ENCODE results near the gene UGT1A4. TPM values are rescaled to one million over a fixed set of nuclear protein-coding genes. Genes with fewer than 3 reads are reported as not detected.

UGT1A4 gene
- total RNA-seq, 3 donors from 2014 or later: 2.4 to 7.0 (median 2.9) TPM

- H3K9me3 ChIP-seq: no peaks in the 10 kb centered on the region
- intact Hi-C loops (cut with DNase I, micrococcal nuclease): no loop called here
- ATAC-seq (peak; percentile 78), DNase-seq (peak; percentile 55 to 73 (median 64))
- no peak overlapping the region for H3K4me3 ChIP-seq
- TF ChIP-seq CTCF (IDR thresholded peaks at IDR 0.05): no peak
- no peaks in the 10 kb centered on the region for H3K36me3 ChIP-seq (ENCODE audit: low read depth)
- peaks cover 28% of the 10 kb centered on the region for H3K4me1 ChIP-seq (ENCODE audit: low read depth)
These were observed 26.8 kb upstream of the UGT1A4 start for GRCh38 chr2:233691443-233692433.

- Histone ChIP-seq H3K4me3 (no peak within 1 kb of the TSS), H3K9me3 (no peaks in the 10 kb centered on the region), H3K36me3 (ENCODE audit: low read depth) (no peaks in the 10 kb centered on the region), H3K4me1 (ENCODE audit: low read depth) (peaks cover 28% of the 10 kb centered on the region)
- ATAC-seq: peak; percentile 50
- no peak for DNase-seq
- intact Hi-C loops (cut with DNase I, micrococcal nuclease): no loop called here
- TF ChIP-seq CTCF (IDR thresholded peaks at IDR 0.05): no peak
These were observed 25.9 kb upstream of the UGT1A4 start, which contains the start of gene UGT1A6 for GRCh38 chr2:233692648-233693047. UGT1A6 (plus strand) TSS chr2:233692890; CDS start chr2:233693005, 115 bp downstream.

GRCh38 chr2:233693963-233694362 is 24.6 kb upstream of the UGT1A4 start:
- Histone ChIP-seq H3K4me1 (ENCODE audit: low read depth) (peaks cover 28% of the 10 kb centered on the region), H3K36me3 (ENCODE audit: low read depth) (no peaks in the 10 kb centered on the region), H3K9me3 (no peaks in the 10 kb centered on the region), H3K4me3 (no peak overlapping the region)
- ATAC-seq (no peak), DNase-seq (no peak)
- TF ChIP-seq CTCF (IDR thresholded peaks at IDR 0.05): no peak
- intact Hi-C loops (cut with DNase I, micrococcal nuclease): no loop called here

- H3K4me3 ChIP-seq: no peak overlapping the region
- TF ChIP-seq CTCF (IDR thresholded peaks at IDR 0.05): no peak
- intact Hi-C loops (cut with DNase I, micrococcal nuclease): no loop called here
- no peaks in the 10 kb centered on the region for H3K4me1 ChIP-seq (ENCODE audit: low read depth)
- peak; percentile 14 for ATAC-seq
- DNase-seq: no peak
- H3K9me3 ChIP-seq: no peaks in the 10 kb centered on the region
- H3K36me3 ChIP-seq (ENCODE audit: low read depth): no peaks in the 10 kb centered on the region
These were observed 19.8 kb upstream of the UGT1A4 start for GRCh38 chr2:233698740-233699139.

- no peaks in the 10 kb centered on the region for H3K36me3 ChIP-seq (ENCODE audit: low read depth)
- ATAC-seq (no peak), DNase-seq (no peak)
These were observed 19.0 kb upstream of the UGT1A4 start for GRCh38 chr2:233699424-233700027.

More at GRCh38 chr2:233699424-233700027, 19.0 kb upstream of the UGT1A4 start:
- TF ChIP-seq CTCF (IDR thresholded peaks at IDR 0.05): no peak
- Histone ChIP-seq H3K4me3 (no peak overlapping the region), H3K9me3 (no peaks in the 10 kb centered on the region), H3K4me1 (ENCODE audit: low read depth) (no peaks in the 10 kb centered on the region)
- intact Hi-C loops (cut with DNase I, micrococcal nuclease): no loop called here
